ENCODE data around the gene EAPP.

DNA sequence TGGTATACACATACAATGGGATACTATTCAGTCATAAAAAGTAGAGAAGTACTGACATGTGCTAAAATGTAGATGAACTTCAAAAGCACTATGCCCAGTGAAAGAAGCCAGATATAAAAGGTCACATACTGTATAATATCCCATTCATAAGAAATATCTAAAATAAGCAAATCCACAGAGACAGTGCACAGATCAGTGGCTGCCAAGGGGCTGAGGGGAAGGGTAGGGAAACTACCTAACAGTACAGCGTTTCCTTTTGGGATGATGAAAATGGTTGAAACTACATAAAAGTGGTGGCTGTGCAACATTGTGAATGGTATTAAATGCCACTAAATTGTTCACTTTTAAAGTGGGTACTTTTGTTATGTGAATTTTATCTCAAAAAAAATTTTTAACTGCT lies 11.9 kb downstream of the EAPP start:
- TF ChIP-seq, protein P1, sequence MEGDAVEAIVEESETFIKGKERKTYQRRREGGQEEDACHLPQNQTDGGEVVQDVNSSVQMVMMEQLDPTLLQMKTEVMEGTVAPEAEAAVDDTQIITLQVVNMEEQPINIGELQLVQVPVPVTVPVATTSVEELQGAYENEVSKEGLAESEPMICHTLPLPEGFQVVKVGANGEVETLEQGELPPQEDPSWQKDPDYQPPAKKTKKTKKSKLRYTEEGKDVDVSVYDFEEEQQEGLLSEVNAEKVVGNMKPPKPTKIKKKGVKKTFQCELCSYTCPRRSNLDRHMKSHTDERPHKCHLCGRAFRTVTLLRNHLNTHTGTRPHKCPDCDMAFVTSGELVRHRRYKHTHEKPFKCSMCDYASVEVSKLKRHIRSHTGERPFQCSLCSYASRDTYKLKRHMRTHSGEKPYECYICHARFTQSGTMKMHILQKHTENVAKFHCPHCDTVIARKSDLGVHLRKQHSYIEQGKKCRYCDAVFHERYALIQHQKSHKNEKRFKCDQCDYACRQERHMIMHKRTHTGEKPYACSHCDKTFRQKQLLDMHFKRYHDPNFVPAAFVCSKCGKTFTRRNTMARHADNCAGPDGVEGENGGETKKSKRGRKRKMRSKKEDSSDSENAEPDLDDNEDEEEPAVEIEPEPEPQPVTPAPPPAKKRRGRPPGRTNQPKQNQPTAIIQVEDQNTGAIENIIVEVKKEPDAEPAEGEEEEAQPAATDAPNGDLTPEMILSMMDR (IDR thresholded peaks at IDR 0.05) = no peak
- TF ChIP-seq POLR2A (IDR thresholded peaks at IDR 0.05) = no peak
